Hematopoietic multipotent progenitor cell treated with erythropoietin and hydrocortisone succinate and interleukin-3 and kit ligand, for 6 days (in vitro differentiated cells): ENCODE results near the gene VWA8.
"Not testable (repeated sequence)": the region's sequence is repeated elsewhere in the genome, so short reads cannot be mapped to it uniquely, and the experiment has no call there.

Experiments
- DNase-seq: peaks from one replicate; pipeline ENCODE4 v3.0.0-alpha.2; 2015

VWA8 gene

DNA sequence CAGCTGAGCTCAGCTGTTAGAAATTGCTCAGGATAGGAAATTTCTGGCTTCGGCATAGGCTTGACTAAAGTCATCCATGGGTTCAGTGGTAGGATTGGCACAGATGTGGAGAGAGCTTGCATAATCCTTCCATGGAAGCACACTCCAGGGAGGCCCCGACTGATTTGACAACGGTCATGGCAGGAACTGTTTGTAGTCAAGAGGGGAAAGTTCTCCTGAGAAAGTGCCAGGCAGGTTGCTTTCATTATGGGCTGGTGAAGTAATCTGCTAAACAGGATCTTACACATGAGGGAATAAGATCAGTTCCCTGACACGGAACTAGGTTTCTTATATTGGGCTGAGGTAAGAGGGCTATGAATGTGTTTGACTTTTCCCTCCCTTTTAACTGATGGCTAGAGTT, 383.5 kb downstream of the VWA8 start:
- no peak for DNase-seq

DNA sequence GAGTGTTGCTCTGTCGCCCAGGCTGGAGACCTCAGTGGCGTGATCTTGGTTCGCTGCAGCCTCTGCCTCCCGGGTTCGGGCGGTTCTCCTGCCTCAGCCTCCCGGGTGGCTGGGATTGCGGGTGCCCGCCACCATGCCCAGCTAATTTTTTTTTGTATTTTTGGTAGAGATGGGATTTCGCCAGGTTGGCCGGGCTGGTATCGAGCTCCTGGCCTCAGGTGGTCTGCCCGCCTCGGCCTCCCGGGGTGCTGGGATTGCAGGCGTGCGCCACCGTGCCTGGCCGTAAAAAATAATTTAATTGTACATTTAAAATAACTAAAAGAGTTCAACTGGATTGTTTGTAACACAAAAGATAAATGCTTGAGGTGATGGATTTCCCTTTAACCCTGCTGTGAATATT, 387.3 kb downstream of the VWA8 start:
- not testable (repeated sequence) for DNase-seq

DNA sequence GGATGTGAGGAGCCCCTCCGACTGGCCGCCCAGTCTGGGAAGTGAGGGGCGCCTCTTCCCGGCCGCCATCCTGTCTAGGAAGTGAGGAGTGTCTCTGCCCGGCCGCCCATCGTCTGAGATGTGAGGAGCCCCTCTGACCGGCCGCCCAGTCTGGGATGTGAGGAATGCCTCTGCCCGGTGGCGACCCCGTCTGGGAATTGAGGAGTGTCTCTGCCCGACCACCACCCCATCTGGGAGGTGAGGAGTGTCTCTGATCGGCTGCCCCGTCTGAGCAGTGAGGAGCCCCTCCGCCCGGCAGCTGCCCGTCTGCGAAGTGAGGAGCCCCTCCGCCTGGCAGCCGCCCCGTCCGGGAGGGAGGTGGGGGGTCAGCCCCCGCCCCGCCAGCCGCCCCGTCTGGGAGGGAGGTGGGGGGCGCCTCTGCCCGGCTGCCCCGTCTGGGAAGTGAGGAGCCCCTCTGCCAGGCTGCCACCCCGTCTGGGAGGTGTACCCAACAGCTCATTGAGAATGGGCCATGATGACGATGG, 389.0 kb downstream of the VWA8 start:
- DNase-seq = not testable (repeated sequence)

GRCh38 chr13:41568972-41569351, 391.9 kb downstream of the VWA8 start:
- DNase-seq = no peak

DNA sequence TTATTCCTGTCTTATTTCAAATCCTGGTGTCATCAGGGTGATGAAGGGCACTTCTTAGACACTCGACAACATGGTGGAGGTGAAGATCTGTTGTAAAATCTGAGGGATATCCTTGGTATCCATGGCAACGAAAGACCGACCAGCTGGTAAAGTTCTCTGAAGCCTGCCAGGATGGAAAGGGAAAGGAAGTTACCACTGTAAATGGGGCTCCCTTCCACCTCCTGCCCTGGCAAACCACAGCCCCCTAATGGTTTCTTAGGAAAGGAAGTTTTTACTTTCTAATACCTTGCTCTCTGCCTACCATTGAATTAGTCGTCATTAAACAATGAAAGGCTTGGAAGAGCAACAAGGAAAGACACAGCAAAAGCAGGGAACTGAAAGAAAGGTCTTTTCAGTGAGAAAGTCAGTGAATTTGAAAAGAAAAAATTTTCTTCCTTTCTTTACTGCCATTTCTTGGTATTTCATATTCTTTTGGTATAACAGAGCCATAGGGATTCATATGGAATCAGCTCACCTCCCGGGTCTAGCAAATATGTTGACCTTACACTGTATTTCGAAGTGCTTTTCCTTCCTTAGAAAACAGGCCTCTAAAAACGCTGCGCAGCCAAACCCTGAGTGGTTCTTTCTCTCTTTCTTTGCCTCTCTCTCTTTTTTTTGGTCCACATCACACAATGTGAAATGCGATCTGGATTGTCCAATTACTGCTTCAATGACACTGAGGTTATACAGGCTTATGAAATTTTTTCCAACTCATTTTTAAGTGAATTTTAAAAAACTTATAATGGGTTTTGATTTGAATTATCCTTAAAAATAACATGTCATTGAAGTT, 392.6 kb downstream of the VWA8 start:
- DNase-seq = no peak

DNA sequence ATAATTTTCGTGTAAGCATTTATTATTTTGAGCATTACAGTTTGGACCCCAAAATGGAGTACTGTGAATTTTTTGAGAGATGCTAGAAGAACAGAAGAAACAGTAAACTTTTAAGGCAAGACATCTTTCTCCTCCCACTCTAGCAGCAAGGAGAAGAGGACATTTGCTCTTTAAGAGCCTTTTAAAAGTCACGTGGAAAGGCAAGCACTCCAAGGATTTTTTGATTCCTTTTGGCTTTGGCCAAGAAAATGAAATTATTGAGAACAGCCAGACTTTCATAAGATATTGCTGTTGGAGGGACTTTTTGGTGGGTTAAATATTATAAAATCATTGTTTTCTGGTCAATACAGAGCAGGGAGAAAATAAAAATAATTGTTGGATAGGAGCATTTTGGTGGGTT, 393.5 kb downstream of the VWA8 start:
- no peak for DNase-seq

DNA sequence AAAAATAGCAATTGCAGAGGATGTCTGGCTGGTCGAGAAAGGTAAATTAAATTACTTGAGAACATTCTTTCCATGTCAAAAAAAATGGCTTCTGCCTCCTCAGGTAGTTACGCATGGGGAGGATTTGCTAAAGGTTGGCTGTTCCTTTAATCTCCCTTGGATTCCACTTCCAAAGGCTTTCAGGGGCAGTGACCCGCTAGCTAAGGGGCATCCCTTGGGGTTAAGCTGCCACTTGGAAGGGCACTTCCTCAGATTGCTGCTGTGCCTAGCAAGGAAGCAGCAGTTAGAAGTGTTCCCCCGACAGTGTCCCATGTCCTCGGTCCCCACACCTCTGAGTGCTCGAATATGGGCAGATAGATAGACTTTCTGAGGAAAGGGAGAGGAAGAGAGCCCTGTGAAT, 395.1 kb downstream of the VWA8 start:
- DNase-seq = no peak

DNA sequence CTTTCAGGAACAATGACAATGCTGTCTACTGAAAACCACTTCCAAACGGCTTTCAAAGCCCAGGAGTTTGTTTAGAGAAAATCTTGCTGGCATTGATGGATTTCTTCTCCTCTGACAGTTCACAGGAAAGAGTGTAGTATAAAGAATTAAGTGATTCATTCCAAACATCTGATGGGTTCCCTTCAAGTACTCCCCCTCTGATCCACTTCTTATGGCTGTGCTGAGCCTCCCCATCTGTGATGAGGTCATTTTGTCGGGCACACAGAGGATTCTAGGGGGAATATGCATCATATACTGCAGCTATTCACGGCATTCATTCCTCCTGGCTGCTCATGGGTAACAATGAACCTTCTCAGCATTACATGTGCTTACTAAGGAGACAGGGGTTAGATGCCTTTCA, 395.7 kb downstream of the VWA8 start:
- no peak for DNase-seq

DNA sequence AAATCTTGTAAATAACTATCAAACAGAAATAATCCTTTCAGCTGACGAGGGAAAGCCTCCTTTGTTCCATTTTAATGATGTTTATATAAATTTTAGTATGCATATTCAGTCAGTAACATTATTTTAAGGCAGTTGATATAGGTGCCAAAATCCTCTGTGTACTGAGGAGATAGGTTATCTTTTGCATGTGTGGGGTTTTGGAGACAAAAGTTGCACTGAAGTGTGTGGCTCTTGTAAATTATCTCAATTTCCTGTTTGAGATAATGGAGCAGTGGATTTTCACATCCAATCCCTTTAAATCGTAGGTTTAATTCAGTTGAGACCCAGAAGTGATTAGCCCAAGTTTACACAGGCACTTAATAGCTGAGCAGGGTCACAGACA, 396.9 kb downstream of the VWA8 start:
- peak; percentile 62 for DNase-seq

GRCh38 chr13:41563341-41563983, 397.4 kb downstream of the VWA8 start:
- no peak for DNase-seq

DNA sequence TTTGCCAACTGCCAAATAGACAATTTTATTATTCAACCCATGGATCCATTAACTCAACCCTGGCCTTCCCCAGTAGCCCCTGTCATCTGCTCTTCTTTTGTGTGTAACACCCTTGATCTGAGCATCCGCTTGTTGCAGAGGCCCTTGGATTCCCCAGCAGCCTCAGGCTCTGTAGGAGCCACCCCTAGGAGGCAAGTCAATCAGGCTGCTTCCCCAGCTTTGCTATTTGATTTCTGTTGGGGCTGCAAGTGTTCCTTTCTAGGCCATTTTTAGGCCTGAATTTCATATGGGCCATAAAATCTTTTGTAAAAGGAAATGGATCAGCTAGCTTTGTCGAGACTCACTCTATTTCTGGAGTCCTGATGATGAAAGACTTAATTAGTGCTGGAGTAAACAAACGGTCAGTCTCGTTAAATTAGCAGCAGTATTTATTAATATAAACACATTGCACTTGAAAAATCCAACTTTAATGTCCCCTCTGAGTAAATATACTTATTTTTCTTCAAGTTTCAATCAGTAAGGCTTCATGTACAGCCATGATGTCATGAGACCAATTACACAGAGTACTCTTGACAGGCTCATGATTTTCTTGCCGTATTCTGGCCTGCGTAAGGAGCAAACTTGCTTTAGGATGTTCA, 398.2 kb downstream of the VWA8 start:
- DNase-seq = no peak

DNA sequence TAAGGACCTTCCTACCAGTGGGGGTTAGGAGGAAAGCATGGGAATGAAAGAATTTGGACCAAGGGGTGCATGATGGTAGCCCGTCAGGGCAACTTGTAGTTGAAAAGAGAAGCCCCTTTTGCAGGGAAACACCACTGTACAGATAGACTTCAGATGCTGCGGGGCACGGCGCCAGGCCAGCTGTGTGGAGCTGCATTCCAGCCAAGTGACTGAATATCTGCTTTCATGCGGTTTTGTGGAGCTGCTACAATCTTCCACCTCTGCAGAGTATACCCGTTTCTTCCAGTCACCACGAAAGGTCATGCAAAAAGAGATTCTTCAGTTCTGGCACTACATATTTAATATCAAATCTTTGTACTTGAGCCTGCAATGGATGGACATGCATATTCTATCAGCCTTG, 398.8 kb downstream of the VWA8 start:
- no peak for DNase-seq

DNA sequence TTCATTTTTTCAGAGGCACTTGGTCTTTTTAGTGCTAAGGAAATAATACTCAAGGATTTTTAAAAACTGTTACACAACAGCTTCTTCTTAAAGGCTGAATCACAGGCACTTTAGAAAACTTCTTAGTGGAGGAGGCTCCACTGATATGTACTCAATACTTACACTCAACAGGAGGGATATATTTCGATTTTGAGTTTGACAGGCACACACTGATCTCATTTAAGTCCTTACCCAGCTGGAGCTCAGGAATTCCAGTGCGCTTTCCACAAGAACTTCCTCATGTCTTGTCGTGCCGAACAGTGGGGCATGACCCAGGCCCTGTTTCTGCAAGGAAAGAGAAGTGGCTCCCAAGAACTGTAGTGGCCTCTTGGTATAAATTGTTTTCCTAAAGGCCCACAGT, 399.7 kb downstream of the VWA8 start:
- no peak for DNase-seq

DNA sequence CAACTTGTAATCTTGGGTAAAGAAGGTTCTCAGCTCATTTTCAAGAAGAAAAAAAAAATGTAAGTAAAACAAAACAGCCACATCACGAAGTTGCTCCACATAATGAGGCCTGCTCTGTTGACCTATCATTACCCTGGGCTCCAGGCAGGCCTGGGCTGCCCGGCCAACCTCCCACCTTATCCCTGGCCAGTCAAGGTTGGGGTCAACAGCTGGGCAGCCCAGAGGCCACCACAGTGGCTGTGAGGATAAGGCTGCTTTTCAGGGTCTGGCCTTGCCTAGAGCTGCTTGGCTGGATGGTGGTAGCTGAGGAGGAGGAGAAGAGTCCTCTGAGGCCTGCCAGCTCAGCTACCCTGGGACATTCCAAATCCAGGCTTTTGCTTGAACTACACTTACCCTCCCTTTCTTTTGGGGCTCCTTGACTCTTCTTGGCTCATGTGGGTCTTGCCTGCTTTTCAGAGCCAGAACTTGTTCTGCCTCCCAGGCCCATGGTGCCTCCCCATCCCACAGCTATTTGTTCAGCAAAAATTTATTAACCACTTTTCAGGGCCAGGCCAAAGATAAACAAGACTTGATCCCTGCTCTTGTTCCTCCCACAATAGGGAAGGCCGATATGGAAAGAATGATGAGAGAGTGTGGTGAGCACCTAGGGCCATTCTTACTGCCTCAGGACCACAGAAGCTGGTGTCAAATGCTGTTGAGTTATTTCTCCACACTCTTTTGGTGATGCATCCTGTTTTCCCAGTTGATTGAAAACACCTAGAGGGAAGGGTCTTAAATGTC, 401.9 kb downstream of the VWA8 start:
- DNase-seq = no peak

DNA sequence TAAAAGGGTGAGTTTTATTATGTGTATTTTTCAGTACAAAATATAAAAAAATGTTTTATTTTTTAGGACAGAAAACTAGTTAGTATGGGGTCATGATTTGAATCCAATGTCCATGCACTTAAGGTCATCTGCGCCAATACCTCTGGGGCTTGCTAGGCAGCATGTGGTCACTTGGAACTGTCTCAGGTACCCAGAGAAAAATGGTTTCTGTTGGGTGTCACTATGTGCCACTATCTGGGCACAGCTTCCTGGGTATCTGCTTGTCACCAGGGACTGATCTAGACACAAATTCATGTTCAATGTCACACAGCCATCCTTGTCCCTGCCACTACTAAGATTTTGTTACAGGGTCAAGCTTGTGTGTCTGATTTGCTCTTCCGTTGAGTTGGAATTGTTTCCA, 403.2 kb downstream of the VWA8 start:
- DNase-seq = no peak

DNA sequence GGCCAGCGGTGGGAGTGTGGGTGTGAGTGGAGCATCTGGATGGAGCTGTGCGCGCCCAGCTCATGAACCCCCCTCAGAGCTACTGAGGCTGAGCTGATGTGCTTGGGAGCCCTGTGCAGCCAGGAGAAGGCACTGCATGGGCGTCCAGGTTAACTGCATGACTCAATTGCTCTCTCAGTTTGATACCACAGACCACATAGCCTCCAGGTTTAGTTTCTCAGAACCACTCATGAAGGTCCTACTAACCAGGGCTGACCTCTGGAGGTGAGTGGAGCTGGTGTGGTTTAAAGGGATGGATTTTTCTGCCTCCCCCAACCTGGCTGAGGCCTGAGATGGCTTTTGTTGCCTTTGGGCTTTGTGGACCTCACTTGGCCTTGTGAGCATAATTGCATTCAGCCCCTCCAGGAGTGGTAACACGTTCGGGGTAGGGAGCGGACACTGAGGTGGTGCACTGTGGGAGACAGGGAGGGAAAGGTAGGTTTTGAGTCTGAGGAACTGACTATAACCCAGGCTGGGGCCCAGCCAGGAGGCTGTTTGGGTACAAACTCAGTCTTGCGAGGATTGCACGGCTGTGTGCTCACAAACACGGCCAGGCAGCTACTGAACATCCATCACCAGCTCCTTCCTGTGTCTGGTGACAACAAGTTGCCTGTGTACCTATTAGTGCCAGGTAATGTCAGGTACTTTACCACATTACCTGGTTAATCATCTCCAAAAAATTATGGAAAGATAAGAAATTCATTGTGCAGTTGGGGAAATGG, 406.1 kb downstream of the VWA8 start:
- DNase-seq = no peak

DNA sequence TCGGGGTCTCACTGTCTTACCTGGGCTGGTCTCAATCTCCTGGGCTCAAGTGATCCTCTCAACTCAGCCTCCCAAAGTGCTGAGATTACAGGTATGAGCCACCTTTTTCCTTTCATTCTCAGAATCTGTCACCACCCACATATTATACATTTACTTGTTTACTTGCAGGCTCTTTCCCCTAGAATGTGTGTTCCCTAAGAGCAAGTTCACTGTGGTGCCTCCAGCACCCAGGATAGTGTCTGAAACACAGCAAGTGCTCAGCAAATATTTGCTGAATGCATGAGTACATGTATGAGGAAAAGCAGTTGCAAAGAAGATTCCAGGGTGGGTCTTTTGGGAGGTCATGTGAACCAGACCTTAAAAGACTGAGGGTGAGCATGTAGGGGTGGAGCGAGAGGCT, 406.7 kb downstream of the VWA8 start:
- no peak for DNase-seq

DNA sequence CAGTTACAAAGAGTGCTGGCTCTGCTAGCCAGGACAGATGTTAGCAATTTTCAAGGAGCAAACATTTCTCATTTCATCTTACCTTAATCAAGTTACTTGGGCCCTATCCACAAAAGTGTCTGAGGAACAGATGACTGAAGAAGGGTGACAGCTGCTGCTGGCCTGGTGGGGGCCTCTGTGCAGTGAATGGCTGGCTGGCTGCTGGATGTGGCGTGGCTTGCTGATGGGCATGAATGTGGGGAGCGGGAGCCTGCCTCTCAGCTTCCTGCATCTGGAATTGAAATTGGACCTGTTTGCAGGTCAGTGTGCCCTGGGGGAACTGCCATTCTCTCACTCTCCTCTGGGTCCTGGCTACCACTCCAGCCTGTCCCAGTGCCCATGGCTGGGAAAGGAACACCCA, 408.9 kb downstream of the VWA8 start:
- no peak for DNase-seq

- no peak for DNase-seq
Measured at GRCh38 chr13:41550276-41550675, 410.6 kb downstream of the VWA8 start.

GRCh38 chr13:41549491-41549890, 411.4 kb downstream of the VWA8 start:
- DNase-seq = no peak

DNA sequence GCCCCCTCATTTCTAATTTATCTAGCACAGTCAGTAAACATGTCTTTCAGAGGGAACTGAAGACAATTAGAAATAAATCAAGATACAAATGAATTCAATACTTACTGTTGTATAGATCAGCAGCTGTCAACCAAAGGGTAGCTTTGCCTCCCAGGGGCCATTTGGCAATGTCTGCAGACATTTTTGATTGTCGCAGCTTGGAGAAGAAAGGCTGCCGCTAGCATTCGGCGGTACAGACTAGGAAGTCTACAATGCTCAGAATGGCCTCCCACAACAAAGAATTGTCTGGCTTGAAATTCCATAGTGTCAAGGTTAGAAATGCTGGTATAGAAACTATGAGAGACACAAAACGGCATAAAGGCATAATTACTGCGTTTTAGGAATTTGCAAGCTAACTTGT, 412.0 kb downstream of the VWA8 start:
- DNase-seq = no peak

- DNase-seq = no peak
Measured at GRCh38 chr13:41548031-41548430, 412.9 kb downstream of the VWA8 start.
